Osteoblast (primary cell): ENCODE data around the gene KCNQ5. TPM values are rescaled to one million over a fixed set of nuclear protein-coding genes. Genes with fewer than 3 reads are reported as not detected.
A peak's percentile ranks its signal among the peaks of the same experiment; 100 is the strongest.

Experiments
- DNase-seq: peaks from one replicate; pipeline ENCODE4 v3.0.0; 2011; ENCODE audit warnings: low spot score, mixed read lengths; ENCODE audit not compliant: insufficient read length; ENCODE audit errors: missing footprints
- H2AFZ ChIP-seq: 2 replicates; pipeline ENCODE4 v1.6.0; 2011; ENCODE audit warnings: mild to moderate bottlenecking, low read length
- H3K27ac ChIP-seq: 2 replicates; pipeline ENCODE4 v1.5.1; 2011; ENCODE audit warnings: mild to moderate bottlenecking, low read depth, low read length, moderate library complexity
- H3K27me3 ChIP-seq: 2 replicates; pipeline ENCODE4 v1.6.0; 2012; ENCODE audit warnings: mild to moderate bottlenecking, control low read depth, inconsistent platforms, low read length, moderate library complexity; ENCODE audit not compliant: insufficient read depth
- H3K36me3 ChIP-seq: 2 replicates; pipeline ENCODE4 v1.5.1; 2011; ENCODE audit warnings: mild to moderate bottlenecking, low read length, control low read depth, moderate library complexity; ENCODE audit not compliant: insufficient read depth
- H3K4me1 ChIP-seq: 2 replicates; pipeline ENCODE4 v1.5.1; 2011; ENCODE audit warnings: mild to moderate bottlenecking, low read length, control low read depth, moderate library complexity; ENCODE audit not compliant: insufficient read depth
- H3K4me2 ChIP-seq: 2 replicates; pipeline ENCODE4 v1.6.0; 2011; ENCODE audit warnings: mild to moderate bottlenecking, low read length; ENCODE audit not compliant: insufficient read depth
- H3K4me3 ChIP-seq: fragments of 200-600 bp; sonication (generic); 3 replicates; pipeline ENCODE4 v1.5.1; 2012; ENCODE audit warnings: mild to moderate bottlenecking, low read length, inconsistent platforms; ENCODE audit not compliant: insufficient read depth
- H3K79me2 ChIP-seq: 2 replicates; pipeline ENCODE4 v1.6.0; 2012; ENCODE audit warnings: mild to moderate bottlenecking, low read length, control low read depth, inconsistent platforms; ENCODE audit not compliant: insufficient read depth
- H3K9me3 ChIP-seq: 2 replicates; pipeline ENCODE4 v1.5.1; 2011; ENCODE audit warnings: low read depth, low read length, control low read depth
- H4K20me1 ChIP-seq: 2 replicates; pipeline ENCODE4 v1.6.0; 2012; ENCODE audit warnings: mild to moderate bottlenecking, low read length, control low read depth; ENCODE audit not compliant: insufficient read depth
- CTCF ChIP-seq: IDR thresholded peaks from 2 replicates; pipeline ENCODE4 v1.5.1; 2011; ENCODE audit warnings: mild to moderate bottlenecking, low read depth, low read length, moderate library complexity; ENCODE audit errors: extremely low read depth
- total RNA-seq: library from RNA; depleted of rRNA; stranded (reverse); fragments of >200 nt; gene quantifications from 2 replicates; pipeline ENCODE4 v1.2.3, GENCODE V29; 2012

KCNQ5 gene
- total RNA-seq, 1 donor: 4.0 TPM

- Histone ChIP-seq H3K79me2 (peaks cover 7% of the 10 kb centered on the region), H2AFZ (no peak overlapping the region), H4K20me1 (no peaks in the 10 kb centered on the region), H3K4me1 (no peaks in the 10 kb centered on the region), H3K27ac (no peak overlapping the region), H3K4me3 (no peak overlapping the region), H3K36me3 (no peaks in the 10 kb centered on the region), H3K9me3 (no peaks in the 10 kb centered on the region), H3K27me3 (no peaks in the 10 kb centered on the region), H3K4me2 (no peak overlapping the region)
- no peak for DNase-seq
- TF ChIP-seq CTCF: peak; percentile 24
These were observed 18.2 kb downstream of the KCNQ5 start for GRCh38 chr6:72639920-72640614.

- Histone ChIP-seq H2AFZ (no peak overlapping the region), H3K4me1 (no peaks in the 10 kb centered on the region), H3K27me3 (no peaks in the 10 kb centered on the region), H3K79me2 (peaks cover 7% of the 10 kb centered on the region), H4K20me1 (no peaks in the 10 kb centered on the region), H3K9me3 (no peaks in the 10 kb centered on the region), H3K4me2 (no peak overlapping the region), H3K36me3 (no peaks in the 10 kb centered on the region), H3K4me3 (no peak overlapping the region), H3K27ac (no peak overlapping the region)
- DNase-seq: no peak
- TF ChIP-seq CTCF: no peak
These were observed 18.7 kb downstream of the KCNQ5 start for GRCh38 chr6:72640615-72640930.

- H4K20me1 ChIP-seq: no peaks in the 10 kb centered on the region
- no peak for TF ChIP-seq CTCF
- no peak overlapping the region for H3K4me2 ChIP-seq
- no peaks in the 10 kb centered on the region for H3K9me3 ChIP-seq
- H2AFZ ChIP-seq: no peak overlapping the region
- H3K4me3 ChIP-seq: no peak overlapping the region
- no peaks in the 10 kb centered on the region for H3K36me3 ChIP-seq
- no peak for DNase-seq
- peaks cover 2% of the 10 kb centered on the region for H3K4me1 ChIP-seq
- H3K79me2 ChIP-seq: peaks cover 7% of the 10 kb centered on the region
- no peaks in the 10 kb centered on the region for H3K27me3 ChIP-seq
- no peak overlapping the region for H3K27ac ChIP-seq
These were observed 20.6 kb downstream of the KCNQ5 start for GRCh38 chr6:72642435-72642834.

GRCh38 chr6:72643214-72643613 lies 21.4 kb downstream of the KCNQ5 start:
- Histone ChIP-seq H3K4me2 (no peak overlapping the region), H3K36me3 (no peaks in the 10 kb centered on the region), H3K9me3 (no peaks in the 10 kb centered on the region), H3K4me3 (no peak overlapping the region), H4K20me1 (no peaks in the 10 kb centered on the region), H3K27ac (no peak overlapping the region), H3K4me1 (peaks cover 2% of the 10 kb centered on the region), H3K79me2 (peaks cover 3% of the 10 kb centered on the region), H3K27me3 (no peaks in the 10 kb centered on the region), H2AFZ (no peak overlapping the region)
- DNase-seq: no peak
- peak; percentile 35 for TF ChIP-seq CTCF
